NCI-H2227 treated with DMSO at 0.1 percent for 48 hours (cell line): ENCODE results near the gene RABEPK.
"Not testable (repeated sequence)": the region's sequence is repeated elsewhere in the genome, so short reads cannot be mapped to it uniquely, and the experiment has no call there.

Source experiments
- DNase-seq: peaks from one replicate; lab custom pipeline; 2025; lab: John Stamatoyannopoulos, UW

The RABEPK gene

GRCh38 chr9:125254231-125254630 is 53.9 kb downstream of the RABEPK start:
- DNase-seq = no peak

- DNase-seq = no peak
Measured at GRCh38 chr9:125255781-125256391, 55.5 kb downstream of the RABEPK start.

DNA sequence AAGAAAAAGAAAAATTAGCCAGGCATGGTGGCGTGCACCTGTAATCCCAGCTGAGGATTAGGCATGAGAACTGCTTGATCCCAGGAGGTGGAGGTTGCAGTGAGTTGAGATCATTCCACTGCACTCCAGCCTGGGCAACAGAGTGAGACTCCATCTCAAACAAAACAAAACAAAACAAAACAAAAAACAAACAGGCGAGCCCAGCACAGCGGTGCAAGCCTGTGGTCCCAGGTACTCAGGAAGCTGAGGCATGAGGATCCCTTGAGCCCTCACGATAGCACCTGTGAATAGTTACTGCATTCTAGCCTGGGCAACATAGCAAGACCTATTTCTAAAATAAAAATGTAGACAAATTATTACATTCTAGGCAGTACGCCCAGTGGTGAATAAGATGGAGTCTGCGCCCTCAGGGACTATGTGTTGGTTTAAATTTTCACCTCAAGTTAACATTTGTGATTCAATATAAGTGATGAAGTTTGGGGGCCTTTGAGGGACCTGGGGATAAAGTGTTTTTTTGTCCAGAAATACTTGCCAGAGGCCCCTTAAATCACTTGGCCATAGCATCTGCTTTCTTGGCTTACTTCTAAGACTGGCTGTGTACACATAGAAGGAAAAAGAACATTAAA is 57.9 kb downstream of the RABEPK start:
- no peak for DNase-seq

DNA sequence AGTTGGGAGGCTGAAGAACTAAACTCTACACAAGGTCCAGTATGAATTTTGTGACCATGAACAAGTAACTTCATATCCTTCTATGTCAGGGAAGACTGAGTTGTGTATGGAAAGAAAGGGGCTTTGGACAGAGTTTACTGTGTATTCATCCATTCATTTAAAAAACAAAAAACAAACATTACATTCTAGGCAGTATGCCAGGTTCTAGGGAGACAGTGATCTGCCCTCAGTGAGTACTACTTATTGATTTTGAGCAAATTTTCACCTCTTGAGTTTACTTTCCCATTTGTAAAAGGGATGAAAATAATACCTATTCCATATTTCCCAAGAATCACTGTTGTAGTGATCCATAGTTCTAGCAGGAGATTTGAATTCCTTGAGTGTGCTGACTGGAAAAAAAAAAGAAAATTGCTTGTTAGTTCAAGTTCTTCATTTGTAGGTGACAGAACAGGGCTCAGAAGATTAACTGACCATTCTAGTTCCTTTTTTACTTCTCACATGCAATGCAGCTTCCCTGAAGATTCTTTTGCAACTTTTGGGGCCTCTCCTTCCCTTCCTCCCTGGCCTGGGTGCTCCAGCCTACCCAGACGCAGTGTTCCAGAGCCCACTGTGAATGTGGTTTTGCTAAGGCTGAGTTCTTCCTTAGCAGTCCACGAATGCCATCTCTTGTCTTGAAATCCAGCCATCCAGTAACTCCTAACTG is 58.6 kb downstream of the RABEPK start:
- DNase-seq = no peak

- no peak for DNase-seq
Measured at GRCh38 chr9:125260561-125260960, 60.2 kb downstream of the RABEPK start.

DNA sequence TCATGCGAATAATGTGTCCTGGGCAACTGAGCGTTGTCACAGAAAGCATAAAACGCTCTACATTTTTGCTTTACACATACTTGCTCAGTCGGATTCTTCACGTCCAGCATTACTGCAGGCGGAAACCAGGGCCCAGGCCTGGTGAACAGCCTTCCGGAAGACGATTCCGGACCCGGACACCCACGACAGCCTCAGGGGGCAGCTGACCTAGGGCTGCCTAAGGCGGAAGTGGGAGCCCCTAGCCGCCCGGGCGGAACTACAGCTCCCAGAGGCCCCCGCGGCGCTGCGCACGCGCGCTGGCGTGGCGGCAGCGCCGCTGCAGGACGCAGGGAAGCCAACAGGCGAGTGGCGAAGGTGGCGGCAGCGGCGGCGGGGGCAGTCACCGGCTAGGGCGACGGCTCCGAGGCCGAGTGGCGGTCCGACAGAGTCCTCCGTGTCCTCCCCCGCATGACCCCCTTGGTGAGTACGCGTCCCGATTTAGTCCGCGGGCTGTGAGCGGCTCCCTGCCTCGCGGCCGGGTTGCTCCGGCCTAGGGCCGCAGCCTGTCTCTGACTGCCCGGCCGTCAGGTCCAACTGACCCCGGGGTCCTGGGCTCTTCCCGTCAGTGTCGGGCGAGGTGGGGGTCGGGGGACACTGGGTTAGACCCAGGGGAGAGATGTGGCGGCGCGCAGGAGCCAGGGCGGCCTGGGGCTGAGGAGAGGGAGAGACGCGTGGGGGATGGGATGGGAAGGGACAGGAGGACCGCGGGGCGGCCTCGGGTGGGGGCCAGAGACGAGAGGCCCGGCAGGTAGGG is 61.4 kb downstream of the RABEPK start, which contains the start of gene GAPVD1:
Gene GAPVD1, plus strand, starts transcription at position 326 of the 793 bp plus-strand sequence. CDS start 37,096 bp downstream, outside the sequence.
- DNase-seq = peak; percentile 69

- DNase-seq = no peak
Measured at GRCh38 chr9:125262294-125262991, 62.1 kb downstream of the RABEPK start.

GRCh38 chr9:125264068-125264467 is 63.7 kb downstream of the RABEPK start:
- not testable (repeated sequence) for DNase-seq

- no peak for DNase-seq
Measured at GRCh38 chr9:125268394-125269013, 68.2 kb downstream of the RABEPK start.

DNA sequence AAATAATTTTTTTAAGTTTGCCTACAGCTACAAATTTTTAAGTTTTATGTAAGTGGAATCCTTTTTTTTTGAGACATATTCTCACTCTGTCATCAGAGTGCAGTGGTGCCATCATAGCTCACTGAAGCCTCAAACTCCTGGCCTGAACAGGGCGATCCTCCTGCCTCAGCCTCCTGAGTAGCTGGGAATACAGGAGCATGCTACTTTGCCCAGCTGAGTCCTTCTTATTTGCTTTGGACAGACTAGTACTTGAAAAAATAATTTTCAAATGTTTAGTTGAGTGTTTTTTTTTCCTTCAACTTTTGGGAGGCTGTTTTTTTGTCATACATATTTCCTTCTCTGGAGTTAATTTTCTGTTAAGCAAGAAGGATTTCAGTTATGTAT is 68.7 kb downstream of the RABEPK start:
- DNase-seq = no peak

DNA sequence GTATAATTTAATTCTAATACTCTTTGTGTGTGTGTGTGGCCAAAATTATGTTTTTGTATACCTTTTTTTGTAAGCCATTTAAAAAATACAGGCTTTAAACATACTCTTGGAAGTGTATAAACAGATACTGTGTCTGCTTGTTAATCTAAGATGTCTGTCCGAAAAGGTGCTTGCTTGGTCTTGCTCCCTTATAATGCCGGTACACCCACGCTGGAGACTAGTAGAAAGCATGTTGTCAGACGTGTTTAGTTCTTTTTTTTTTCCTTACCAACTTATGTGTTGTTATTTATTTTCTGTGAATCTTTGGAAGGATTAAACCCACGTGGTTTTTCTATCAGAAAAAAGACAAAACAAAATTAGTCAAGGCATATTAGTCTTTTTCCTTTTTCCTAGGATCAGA is 70.7 kb downstream of the RABEPK start:
- DNase-seq = no peak

DNA sequence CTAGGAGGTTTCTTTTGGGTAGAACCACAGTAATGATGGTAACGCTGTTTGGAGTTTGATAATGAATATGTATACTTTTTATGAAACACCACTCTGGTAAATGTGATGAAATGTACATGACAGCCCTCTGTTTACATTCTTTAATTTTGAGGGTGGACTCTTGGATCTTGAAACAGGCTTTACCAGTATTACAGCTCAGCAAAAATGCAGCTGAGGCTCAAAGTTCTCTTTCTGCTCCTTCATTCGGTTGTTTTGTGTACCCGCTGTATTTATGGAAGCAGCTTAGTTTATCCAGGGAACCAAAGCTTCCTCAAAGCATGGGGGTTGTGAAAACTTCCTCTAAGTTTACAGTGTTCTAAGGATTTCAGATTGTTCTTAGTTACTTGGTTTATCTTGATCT is 72.4 kb downstream of the RABEPK start:
- no peak for DNase-seq

- no peak for DNase-seq
Measured at GRCh38 chr9:125276771-125277170, 76.4 kb downstream of the RABEPK start.

- no peak for DNase-seq
Measured at GRCh38 chr9:125277411-125277810, 77.1 kb downstream of the RABEPK start.

DNA sequence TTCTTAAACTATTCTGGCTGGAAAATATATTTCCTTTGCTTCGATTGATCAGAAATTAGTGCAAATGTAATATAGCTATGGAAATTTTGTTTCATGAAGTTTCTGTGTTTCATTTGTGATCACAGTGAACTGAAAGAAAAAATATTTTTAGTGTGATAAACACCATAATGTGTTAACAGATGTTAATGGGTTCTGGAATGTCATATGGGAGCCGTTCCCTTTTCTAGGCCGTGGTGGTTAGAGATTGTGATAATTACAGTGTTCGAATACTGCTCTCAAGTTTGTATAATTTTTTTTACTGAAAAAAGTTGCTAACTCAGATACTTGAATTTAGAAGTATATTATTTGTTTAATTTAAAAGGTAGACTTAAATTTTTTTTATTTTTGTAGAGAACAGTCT is 80.6 kb downstream of the RABEPK start:
- no peak for DNase-seq
